Mesothelial cell of epicardium (in vitro differentiated cells): ENCODE measurements around the gene GXYLT2. TPM values are rescaled to one million over a fixed set of nuclear protein-coding genes. Genes with fewer than 3 reads are reported as not detected.

ENCODE experiments used
- DNase-seq, 2 experiments: peaks; one replicate each; pipeline ENCODE4 v3.0.0; 2021; ENCODE audit warnings: low spot score in 2 of 2; ENCODE audit not compliant: unreplicated experiment in 2 of 2
- H3K27ac Mint-ChIP-seq: 2 replicates; pipeline ENCODE4 v1.8.0; 2021; ENCODE audit warnings: mixed read lengths
- H3K27me3 Mint-ChIP-seq: 2 replicates; pipeline ENCODE4 v1.8.0; 2021; ENCODE audit warnings: low read depth, mixed read lengths
- H3K36me3 Mint-ChIP-seq: 2 replicates; pipeline ENCODE4 v1.8.0; 2021; ENCODE audit warnings: mixed read lengths
- H3K4me1 Mint-ChIP-seq: 2 replicates; pipeline ENCODE4 v1.8.0; 2021; ENCODE audit warnings: mixed read lengths
- H3K4me3 Mint-ChIP-seq: 2 replicates; pipeline ENCODE4 v1.8.0; 2021; ENCODE audit warnings: mild to moderate bottlenecking, moderate library complexity, mixed read lengths
- H3K9me3 Mint-ChIP-seq: 2 replicates; pipeline ENCODE4 v1.8.0; 2021; ENCODE audit warnings: mixed read lengths
- CTCF ChIP-seq: fragments of 200-600 bp; sonication (generic); IDR thresholded peaks from one replicate; pipeline ENCODE4 v1.5.0; 2021; ENCODE audit warnings: antibody characterized with exemption; ENCODE audit not compliant: unreplicated experiment
- total RNA-seq: library from RNA; stranded (reverse); gene quantifications from 3 replicates; pipeline ENCODE4 v1.2.1, GENCODE V29; 2021

GXYLT2 gene
- total RNA-seq, 1 donor from 2014 or later = 32.8 TPM

DNA sequence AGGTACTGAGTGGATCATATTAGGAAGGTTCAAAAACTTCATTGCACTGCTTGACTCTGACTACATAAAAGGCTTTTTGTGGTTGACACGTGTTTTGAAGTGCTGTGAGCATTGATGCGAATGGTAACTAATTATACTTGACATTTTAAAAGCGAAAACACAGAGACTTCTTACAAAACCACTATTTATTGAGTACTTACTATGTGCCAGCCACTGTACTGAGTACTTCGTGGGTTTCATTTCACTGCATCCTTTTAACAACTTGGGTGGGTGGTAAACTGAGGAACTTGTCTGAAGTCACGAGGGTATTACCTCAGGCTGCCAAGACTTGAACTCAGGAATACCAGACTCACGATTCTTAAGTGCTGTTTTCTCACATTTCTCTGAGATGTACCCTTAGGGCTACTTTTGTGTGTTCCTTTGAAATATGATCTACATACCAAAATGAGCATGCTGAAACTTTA is 63.4 kb downstream of the GXYLT2 start:
- Mint-ChIP-seq H3K27ac (no peak overlapping the region), H3K4me1 (peaks cover 7% of the 10 kb centered on the region), H3K9me3 (no peaks in the 10 kb centered on the region), H3K27me3 (no peaks in the 10 kb centered on the region), H3K4me3 (no peak overlapping the region), H3K36me3 (peaks cover 4% of the 10 kb centered on the region)
- no peak for DNase-seq
- TF ChIP-seq CTCF = no peak

DNA sequence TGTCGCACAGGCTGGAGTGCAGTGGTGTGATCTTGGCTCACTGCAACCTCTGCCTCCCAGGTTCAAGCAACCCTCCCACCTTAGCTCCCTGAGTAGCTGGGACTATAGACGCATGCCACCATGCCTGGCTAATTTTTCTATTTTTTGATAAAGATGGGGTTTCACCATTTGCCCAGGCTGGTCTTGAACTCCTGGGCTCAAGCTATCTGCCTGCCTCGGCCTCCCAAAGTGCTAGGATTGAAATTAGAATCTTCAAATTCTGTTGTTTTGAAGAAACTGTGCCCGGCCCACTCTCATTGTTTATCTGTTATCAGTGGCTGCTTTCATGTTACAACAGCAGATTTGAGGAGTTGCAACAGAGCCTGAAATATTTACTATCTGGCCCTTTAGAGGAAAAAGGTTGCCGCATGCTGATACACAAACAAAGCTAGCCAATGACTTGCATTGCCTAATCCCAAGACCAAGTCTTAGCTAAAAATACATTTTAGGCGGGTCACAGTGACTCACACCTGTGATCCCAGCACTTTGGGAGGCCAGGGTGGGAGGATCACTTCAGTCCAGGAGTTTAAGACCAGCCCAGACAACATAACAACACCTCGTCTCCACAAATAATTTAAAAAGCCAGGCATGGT is 65.6 kb downstream of the GXYLT2 start:
- H3K27ac Mint-ChIP-seq = no peak overlapping the region
- no peak for DNase-seq

DNA sequence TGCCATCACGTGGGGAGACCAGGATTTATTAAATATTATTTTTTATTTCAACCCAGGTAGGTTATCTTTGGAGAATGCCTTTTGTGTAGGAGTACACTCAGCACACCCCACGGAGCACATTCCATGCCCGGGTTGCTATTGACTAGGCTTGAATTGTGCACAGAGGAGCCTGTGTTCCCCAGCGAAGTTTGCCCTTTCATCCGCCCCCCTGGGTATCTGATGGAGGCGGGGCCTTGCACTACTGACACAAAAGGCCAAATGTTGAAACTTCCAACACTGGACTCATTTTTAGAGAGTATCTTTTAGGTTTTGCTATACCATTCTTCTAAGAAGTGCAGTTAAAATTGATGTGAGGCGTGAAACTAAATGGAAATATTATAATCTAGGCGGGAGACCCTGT is 69.5 kb downstream of the GXYLT2 start:
- Mint-ChIP-seq H3K36me3 (peaks cover 9% of the 10 kb centered on the region), H3K27me3 (no peaks in the 10 kb centered on the region), H3K9me3 (no peaks in the 10 kb centered on the region), H3K4me1 (peaks cover 5% of the 10 kb centered on the region), H3K4me3 (no peak overlapping the region), H3K27ac (no peak overlapping the region)
- DNase-seq = no peak
- no peak for TF ChIP-seq CTCF

More for the DNA sequence above, 65.6 kb downstream of the GXYLT2 start:
- no peaks in the 10 kb centered on the region for H3K27me3 Mint-ChIP-seq
- no peak for TF ChIP-seq CTCF
- peaks cover 4% of the 10 kb centered on the region for H3K4me1 Mint-ChIP-seq
- no peak overlapping the region for H3K4me3 Mint-ChIP-seq
- no peaks in the 10 kb centered on the region for H3K9me3 Mint-ChIP-seq
- peaks cover 4% of the 10 kb centered on the region for H3K36me3 Mint-ChIP-seq

DNA sequence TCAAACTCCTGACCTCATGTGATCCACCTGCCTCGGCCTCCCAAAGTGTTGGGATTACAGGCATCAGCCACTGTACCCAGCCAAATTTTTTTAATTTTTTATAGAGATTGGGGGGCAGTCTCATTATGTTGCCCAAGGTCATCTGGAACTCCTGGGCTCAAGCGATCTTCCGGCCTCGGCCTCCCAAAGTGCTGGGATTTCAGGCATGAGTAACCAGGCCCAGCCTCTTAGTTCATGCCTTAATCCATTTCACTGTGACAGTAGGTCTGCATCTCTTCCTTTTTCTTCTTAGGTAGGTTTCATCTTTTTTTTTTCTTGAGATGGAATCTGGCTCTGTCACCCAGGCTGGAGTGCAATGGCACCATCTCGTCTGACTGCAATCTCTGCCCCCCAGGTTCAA is 71.5 kb downstream of the GXYLT2 start:
- H3K27ac Mint-ChIP-seq = no peak overlapping the region
- no peak for TF ChIP-seq CTCF
- peaks cover 5% of the 10 kb centered on the region for H3K4me1 Mint-ChIP-seq
- H3K9me3 Mint-ChIP-seq = no peaks in the 10 kb centered on the region
- no peak overlapping the region for H3K4me3 Mint-ChIP-seq
- DNase-seq = no peak
- peaks cover 9% of the 10 kb centered on the region for H3K36me3 Mint-ChIP-seq
- no peaks in the 10 kb centered on the region for H3K27me3 Mint-ChIP-seq

DNA sequence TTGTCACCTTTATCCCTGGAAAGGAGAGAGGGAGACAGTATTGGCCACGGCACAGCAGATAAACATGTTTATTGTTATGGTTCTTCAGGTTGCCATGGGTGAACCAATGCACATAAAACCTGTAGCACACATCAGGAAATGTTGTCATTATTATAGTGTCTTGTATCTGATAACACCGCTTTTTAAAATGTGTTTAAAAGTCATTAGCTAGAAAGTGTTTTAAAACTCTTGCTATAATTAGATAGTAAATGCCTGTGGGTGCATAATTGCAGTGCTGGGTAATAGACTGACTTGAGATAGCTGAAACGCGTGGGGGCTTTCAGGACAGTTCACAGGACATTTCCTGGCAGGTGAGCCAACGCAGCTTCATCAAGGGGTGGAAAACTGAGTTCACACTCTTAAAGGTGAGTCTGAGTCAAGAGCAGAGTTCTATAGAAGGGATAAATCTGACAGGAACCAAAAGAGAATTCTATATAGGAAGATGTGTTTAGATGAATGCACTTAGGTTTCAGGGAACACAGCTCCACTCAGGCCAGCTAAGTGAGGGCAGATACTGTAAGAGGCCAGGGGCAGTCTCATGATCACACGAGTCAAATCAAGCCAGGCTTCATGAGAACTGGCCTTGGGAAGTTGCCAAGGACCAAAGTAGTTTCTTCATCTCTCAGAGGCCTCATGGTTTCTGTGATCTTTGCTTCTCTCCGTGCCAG is 73.1 kb downstream of the GXYLT2 start:
- Mint-ChIP-seq H3K9me3 (no peaks in the 10 kb centered on the region), H3K27me3 (no peaks in the 10 kb centered on the region), H3K27ac (no peak overlapping the region), H3K36me3 (peaks cover 9% of the 10 kb centered on the region), H3K4me1 (peaks cover 5% of the 10 kb centered on the region), H3K4me3 (no peak overlapping the region)
- no peak for TF ChIP-seq CTCF
- no peak for DNase-seq
